ENCODE measurements around the gene RNASE12.

The RNASE12 gene

DNA sequence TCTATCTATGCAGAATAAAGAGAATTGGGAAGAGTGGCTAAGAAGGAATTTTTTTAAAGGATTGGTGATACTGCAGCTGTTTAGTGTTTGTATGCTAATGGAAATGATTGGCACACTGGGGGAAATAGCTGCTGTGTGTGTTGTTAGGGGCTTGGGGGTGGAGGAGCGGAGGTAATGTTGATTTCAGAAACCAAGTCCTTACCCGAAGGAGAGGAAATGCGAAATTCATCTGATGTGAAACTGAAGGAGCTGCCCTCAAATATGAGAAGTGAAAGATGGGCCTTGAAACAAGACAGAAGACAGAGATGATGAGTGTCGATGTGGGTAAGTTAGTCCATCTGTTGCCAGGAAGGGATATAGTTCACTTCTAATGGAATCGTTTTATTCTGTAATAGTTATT, 21.2 kb upstream of the RNASE12 start:
- H3K27ac ChIP-seq (ENCODE audit: low read depth, low read length), result no peak overlapping the region
- no peaks in the 10 kb centered on the region for H3K36me3 ChIP-seq (ENCODE audit: insufficient read depth, low read length)
- H3K9ac ChIP-seq (ENCODE audit: low read length), result no peak overlapping the region
- no peak overlapping the region for H3K4me3 ChIP-seq (ENCODE audit: low read depth in 1 of 2, low read length in 2 of 2)
- H3K27me3 ChIP-seq (ENCODE audit: control insufficient read depth in 1 of 2, insufficient read depth in 2 of 2, low read length in 2 of 2), result no peaks in the 10 kb centered on the region
- no peaks in the 10 kb centered on the region for H3K9me3 ChIP-seq (ENCODE audit: low read length)
- H3K4me1 ChIP-seq (ENCODE audit: insufficient read depth, low read length), result peaks cover 15% of the 10 kb centered on the region

DNA sequence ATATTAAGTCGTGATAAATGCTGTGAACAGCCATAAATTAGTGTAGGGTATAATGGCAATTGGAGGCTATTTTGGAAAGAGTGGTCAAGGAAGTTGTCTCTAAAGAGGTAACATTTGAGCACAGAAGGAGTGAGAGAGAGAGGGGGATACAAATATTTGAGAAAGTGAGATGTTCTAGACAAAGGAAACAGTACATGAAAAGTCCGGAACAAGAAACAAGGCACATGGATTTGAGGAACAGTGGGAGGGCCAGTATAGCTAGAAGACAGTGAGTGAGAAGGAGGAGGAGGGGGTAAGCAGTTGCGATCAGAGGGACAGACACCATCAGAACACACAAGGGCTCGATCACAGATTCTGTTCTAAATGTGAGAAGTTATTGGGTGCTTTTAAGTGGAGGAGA, 20.1 kb upstream of the RNASE12 start:
- Histone ChIP-seq H3K4me3 (ENCODE audit: low read depth in 1 of 2, low read length in 2 of 2) (no peak overlapping the region), H3K27me3 (ENCODE audit: control insufficient read depth in 1 of 2, insufficient read depth in 2 of 2, low read length in 2 of 2) (no peaks in the 10 kb centered on the region), H3K36me3 (ENCODE audit: insufficient read depth, low read length) (no peaks in the 10 kb centered on the region), H3K27ac (ENCODE audit: low read depth, low read length) (no peak overlapping the region), H3K9me3 (ENCODE audit: low read length) (no peaks in the 10 kb centered on the region), H3K9ac (ENCODE audit: low read length) (no peak overlapping the region), H3K4me1 (ENCODE audit: insufficient read depth, low read length) (peaks cover 15% of the 10 kb centered on the region)

GRCh38 chr14:20610002-20610765, 19.0 kb upstream of the RNASE12 start:
- H3K9ac ChIP-seq (ENCODE audit: low read length), result peak overlapping the region; percentile 51
- peak overlapping the region; percentile 29 for H3K27ac ChIP-seq (ENCODE audit: low read depth, low read length)
- H3K4me1 ChIP-seq (ENCODE audit: insufficient read depth, low read length), result peaks cover 15% of the 10 kb centered on the region
- H3K36me3 ChIP-seq (ENCODE audit: insufficient read depth, low read length), result no peaks in the 10 kb centered on the region
- peak overlapping the region; percentile 46 to 88 for H3K4me3 ChIP-seq (ENCODE audit: low read depth in 1 of 2, low read length in 2 of 2)
- no peaks in the 10 kb centered on the region for H3K9me3 ChIP-seq (ENCODE audit: low read length)
- H3K27me3 ChIP-seq (ENCODE audit: control insufficient read depth in 1 of 2, insufficient read depth in 2 of 2, low read length in 2 of 2), result no peaks in the 10 kb centered on the region

DNA sequence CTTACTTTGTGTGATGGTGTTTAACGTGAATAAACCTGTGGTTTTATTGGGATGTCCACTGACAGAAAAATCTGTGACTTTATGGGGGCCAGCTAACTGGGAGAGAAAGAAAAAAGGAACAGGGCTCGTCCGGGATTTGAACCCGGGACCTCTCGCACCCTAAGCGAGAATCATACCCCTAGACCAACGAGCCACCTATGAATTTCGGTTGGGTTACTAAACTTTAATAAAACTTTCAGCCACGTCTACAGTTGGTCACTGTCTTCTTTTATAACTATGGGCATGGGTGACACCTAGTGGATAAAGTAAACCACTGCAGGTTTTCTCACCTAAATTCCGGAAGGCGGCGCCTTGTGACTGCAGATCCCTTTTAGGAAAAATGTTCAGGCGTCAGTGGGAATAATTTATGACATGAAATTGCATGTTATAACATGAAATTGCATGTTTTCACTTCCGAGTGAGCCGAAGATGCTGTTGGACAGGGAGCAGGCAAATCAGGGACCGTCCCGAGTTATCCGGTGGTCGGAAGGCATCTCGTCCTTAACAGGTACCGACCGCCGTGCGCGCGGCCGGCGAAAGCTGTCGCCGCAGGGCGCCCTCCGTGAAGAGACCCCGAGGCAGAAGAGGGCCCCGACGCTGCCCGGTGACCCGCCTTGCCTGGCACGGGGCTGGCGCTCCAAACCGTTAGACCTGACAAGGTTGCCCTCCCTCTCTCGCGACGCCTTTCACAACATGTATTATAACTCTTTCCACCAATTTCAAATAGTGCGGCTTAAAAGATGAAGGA, 18.2 kb upstream of the RNASE12 start:
- peak overlapping the region; percentile 51 for H3K9ac ChIP-seq (ENCODE audit: low read length)
- H3K9me3 ChIP-seq (ENCODE audit: low read length), result no peaks in the 10 kb centered on the region
- peak overlapping the region; percentile 46 to 88 for H3K4me3 ChIP-seq (ENCODE audit: low read depth in 1 of 2, low read length in 2 of 2)
- no peaks in the 10 kb centered on the region for H3K27me3 ChIP-seq (ENCODE audit: control insufficient read depth in 1 of 2, insufficient read depth in 2 of 2, low read length in 2 of 2)
- H3K4me1 ChIP-seq (ENCODE audit: insufficient read depth, low read length), result peaks cover 8% of the 10 kb centered on the region
- H3K27ac ChIP-seq (ENCODE audit: low read depth, low read length), result peak overlapping the region; percentile 29
- H3K36me3 ChIP-seq (ENCODE audit: insufficient read depth, low read length), result no peaks in the 10 kb centered on the region

- no peaks in the 10 kb centered on the region for H3K27me3 ChIP-seq (ENCODE audit: control insufficient read depth in 1 of 2, insufficient read depth in 2 of 2, low read length in 2 of 2)
- H3K27ac ChIP-seq (ENCODE audit: low read depth, low read length), result no peak overlapping the region
- no peaks in the 10 kb centered on the region for H3K36me3 ChIP-seq (ENCODE audit: insufficient read depth, low read length)
- peak overlapping the region; percentile 51 for H3K9ac ChIP-seq (ENCODE audit: low read length)
- peaks cover 8% of the 10 kb centered on the region for H3K4me1 ChIP-seq (ENCODE audit: insufficient read depth, low read length)
- no peak overlapping the region for H3K4me3 ChIP-seq (ENCODE audit: low read depth in 1 of 2, low read length in 2 of 2)
- H3K9me3 ChIP-seq (ENCODE audit: low read length), result no peaks in the 10 kb centered on the region
Observed at GRCh38 chr14:20608383-20609110, 17.4 kb upstream of the RNASE12 start.

DNA sequence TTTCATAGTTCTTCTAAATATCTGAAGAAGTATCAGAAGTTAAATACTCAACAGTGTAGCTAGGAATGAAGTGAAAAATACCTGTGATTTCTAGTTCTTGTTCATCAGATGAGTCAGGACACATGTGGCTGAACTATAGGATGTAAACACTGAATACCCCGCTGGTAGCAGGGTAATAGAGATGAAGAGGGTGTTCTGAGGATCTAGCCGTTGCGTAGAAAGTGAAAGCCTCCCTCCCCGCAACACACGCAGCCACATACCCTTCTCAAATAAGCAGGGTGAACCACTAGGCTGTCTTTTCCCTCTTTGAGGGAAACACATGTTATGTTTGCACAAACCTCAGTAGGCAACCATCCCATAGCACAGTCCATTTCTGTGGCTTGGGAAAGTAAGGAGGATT, 16.4 kb upstream of the RNASE12 start:
- H3K9me3 ChIP-seq (ENCODE audit: low read length), result no peaks in the 10 kb centered on the region

DNA sequence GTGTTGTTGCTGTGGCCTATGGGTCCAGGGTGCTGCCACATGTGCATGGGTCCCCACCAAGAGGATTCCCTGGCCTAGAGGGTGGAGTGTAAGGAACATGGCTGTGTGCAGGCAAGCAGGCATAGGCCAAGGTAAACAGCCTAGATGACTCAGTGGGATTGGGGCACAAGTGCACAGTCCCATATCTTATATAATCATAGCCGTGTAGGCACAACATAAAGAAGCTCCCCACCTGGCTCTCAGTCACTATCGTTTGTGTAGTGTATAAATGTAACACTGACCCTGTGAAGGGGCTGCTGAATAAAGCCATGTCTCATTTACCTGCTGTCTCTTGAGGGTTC, 15.7 kb upstream of the RNASE12 start:
- Histone ChIP-seq H3K27ac (ENCODE audit: low read depth, low read length) (no peak overlapping the region), H3K4me3 (ENCODE audit: low read depth in 1 of 2, low read length in 2 of 2) (no peak overlapping the region), H3K36me3 (ENCODE audit: insufficient read depth, low read length) (no peaks in the 10 kb centered on the region), H3K9ac (ENCODE audit: low read length) (no peak overlapping the region), H3K9me3 (ENCODE audit: low read length) (no peaks in the 10 kb centered on the region), H3K27me3 (ENCODE audit: control insufficient read depth in 1 of 2, insufficient read depth in 2 of 2, low read length in 2 of 2) (no peaks in the 10 kb centered on the region), H3K4me1 (ENCODE audit: insufficient read depth, low read length) (peaks cover 8% of the 10 kb centered on the region)

More for the DNA sequence above, 16.4 kb upstream of the RNASE12 start:
- Histone ChIP-seq H3K9ac (ENCODE audit: low read length) (no peak overlapping the region), H3K36me3 (ENCODE audit: insufficient read depth, low read length) (no peaks in the 10 kb centered on the region), H3K27ac (ENCODE audit: low read depth, low read length) (no peak overlapping the region), H3K4me1 (ENCODE audit: insufficient read depth, low read length) (peaks cover 8% of the 10 kb centered on the region), H3K27me3 (ENCODE audit: control insufficient read depth in 1 of 2, insufficient read depth in 2 of 2, low read length in 2 of 2) (no peaks in the 10 kb centered on the region), H3K4me3 (ENCODE audit: low read depth in 1 of 2, low read length in 2 of 2) (no peak overlapping the region)

DNA sequence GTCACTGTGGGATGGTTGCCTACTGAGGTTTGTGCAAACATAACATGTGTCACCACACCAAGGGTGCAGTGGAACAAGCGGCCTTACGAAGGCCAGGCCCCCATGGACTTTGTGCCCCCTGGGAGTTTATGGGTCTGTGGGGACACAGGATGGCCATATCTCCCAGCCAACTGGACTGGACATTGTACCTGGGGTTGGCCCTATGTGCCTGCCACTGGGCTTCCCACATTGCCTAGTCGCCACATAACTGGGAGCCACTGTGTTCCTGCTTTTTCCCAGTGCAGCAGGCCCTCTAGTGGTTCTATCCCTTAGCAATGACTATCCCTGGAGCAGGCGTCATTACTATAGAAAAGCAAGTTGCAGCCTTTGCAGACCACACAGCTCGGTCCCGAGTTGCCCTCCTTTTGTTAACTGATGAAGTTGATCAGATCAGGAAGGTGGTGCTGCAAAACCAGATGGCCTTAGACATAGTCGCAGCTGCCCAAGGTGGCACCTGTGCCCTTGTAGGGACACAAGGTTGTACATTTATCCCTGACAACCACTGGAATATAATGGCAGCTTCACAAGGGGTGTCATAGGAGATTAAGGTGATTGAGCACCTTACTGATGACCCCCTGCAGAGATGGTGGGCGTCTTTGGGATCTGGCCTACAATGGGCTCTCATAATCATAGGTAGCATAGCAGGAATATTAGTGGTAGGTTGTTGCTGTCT, 15.2 kb upstream of the RNASE12 start:
- no peaks in the 10 kb centered on the region for H3K27me3 ChIP-seq (ENCODE audit: control insufficient read depth in 1 of 2, insufficient read depth in 2 of 2, low read length in 2 of 2)
- H3K36me3 ChIP-seq (ENCODE audit: insufficient read depth, low read length), result no peaks in the 10 kb centered on the region
- H3K4me1 ChIP-seq (ENCODE audit: insufficient read depth, low read length), result peaks cover 8% of the 10 kb centered on the region
- no peak overlapping the region for H3K9ac ChIP-seq (ENCODE audit: low read length)
- H3K4me3 ChIP-seq (ENCODE audit: low read depth in 1 of 2, low read length in 2 of 2), result no peak overlapping the region
- no peak overlapping the region for H3K27ac ChIP-seq (ENCODE audit: low read depth, low read length)
- H3K9me3 ChIP-seq (ENCODE audit: low read length), result no peaks in the 10 kb centered on the region

DNA sequence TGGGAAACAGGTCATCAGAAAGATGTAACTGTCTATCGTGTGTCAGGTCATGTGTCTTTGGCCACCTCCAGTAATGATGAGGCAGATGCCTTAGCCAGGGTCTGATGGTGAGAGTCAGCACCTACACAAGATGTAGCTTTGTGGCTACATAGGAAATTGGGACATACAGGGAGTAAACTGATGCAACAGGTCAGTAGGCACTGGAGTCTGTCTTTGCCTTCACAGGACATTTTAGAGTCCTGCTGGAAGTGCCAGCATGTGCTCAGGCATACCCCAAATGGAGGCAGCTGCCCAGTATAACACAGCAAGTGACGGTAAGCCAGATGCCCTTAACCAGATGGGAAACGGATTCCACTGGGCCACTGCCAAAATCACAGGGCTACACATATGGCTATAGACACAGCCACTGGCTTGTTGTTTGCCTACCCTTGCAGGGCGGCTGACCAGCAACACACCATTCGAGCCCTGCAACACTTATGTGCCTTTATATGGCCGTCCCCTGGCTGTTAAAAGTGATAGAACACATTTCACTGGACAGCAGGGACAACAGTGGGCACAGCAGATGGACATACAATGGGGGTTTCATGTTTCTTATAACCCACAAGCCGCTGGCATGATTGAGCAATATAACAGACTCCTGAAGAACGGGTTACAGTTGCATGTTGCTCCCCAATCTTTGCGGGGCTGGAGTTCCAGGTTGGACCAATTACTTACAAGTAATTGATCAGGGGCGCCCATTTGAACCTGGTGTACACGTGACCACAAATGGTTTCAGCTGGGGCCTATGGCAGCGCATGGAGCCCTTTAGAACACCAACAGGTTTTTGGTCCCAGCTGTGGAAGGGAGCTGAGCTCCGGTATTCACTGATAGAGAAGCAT, 12.9 kb upstream of the RNASE12 start:
- Histone ChIP-seq H3K9me3 (ENCODE audit: low read length) (no peaks in the 10 kb centered on the region), H3K9ac (ENCODE audit: low read length) (no peak overlapping the region), H3K4me1 (ENCODE audit: insufficient read depth, low read length) (no peaks in the 10 kb centered on the region), H3K4me3 (ENCODE audit: low read depth in 1 of 2, low read length in 2 of 2) (no peak overlapping the region), H3K27me3 (ENCODE audit: control insufficient read depth in 1 of 2, insufficient read depth in 2 of 2, low read length in 2 of 2) (no peaks in the 10 kb centered on the region), H3K36me3 (ENCODE audit: insufficient read depth, low read length) (no peaks in the 10 kb centered on the region), H3K27ac (ENCODE audit: low read depth, low read length) (no peak overlapping the region)

DNA sequence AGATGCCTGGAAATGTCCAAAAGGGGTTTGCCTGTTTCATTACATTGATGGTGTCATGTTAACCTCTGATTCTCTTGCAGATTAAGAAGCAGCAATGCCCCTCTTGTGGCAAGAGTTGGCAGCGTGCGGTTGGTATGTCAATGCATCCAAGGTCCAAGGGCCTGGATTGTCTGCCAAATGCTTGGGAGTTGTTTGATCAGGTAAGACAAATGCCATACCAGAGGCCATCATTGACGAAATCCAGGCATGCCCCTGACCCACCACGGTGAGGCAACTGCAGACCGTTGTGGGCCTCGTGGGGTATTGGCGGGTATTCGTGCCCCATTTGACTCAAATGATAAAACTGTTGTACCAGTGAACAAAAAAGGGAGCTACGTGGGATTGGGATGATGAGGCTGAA, 11.4 kb upstream of the RNASE12 start:
- H3K27me3 ChIP-seq (ENCODE audit: control insufficient read depth in 1 of 2, insufficient read depth in 2 of 2, low read length in 2 of 2), result no peaks in the 10 kb centered on the region
- H3K27ac ChIP-seq (ENCODE audit: low read depth, low read length), result no peak overlapping the region
- H3K4me1 ChIP-seq (ENCODE audit: insufficient read depth, low read length), result no peaks in the 10 kb centered on the region
- no peaks in the 10 kb centered on the region for H3K36me3 ChIP-seq (ENCODE audit: insufficient read depth, low read length)
- no peak overlapping the region for H3K4me3 ChIP-seq (ENCODE audit: low read depth in 1 of 2, low read length in 2 of 2)
- H3K9ac ChIP-seq (ENCODE audit: low read length), result no peak overlapping the region
- no peaks in the 10 kb centered on the region for H3K9me3 ChIP-seq (ENCODE audit: low read length)

Measured in muscle layer of colon (tissue), 2 donors.